Stimulated activated naive B cell treated with anti-CD40 and anti-IgM and Interleukin-4, amounts not matched to agents 10 μg/mL and 1 μg/mL and 100 μg/mL, for 72 hours (primary cell): ENCODE results near the gene PALD1.

Experiments
- ATAC-seq, 2 donors: fragments of 150-1000 bp; cut with Tn5 transposase; replicated peaks; 2 replicates each; pipeline ENCODE4 v1.10.0; 2021; ENCODE audit warnings: moderate library complexity in 1 of 2
- DNase-seq: peaks from one replicate; pipeline ENCODE4 v3.0.0; 2021
- H3K27ac Mint-ChIP-seq: one replicate; pipeline ENCODE4 v1.8.0; 2022; ENCODE audit warnings: mild to moderate bottlenecking, mixed read lengths
- H3K27me3 Mint-ChIP-seq, 2 donors: one replicate each; pipeline ENCODE4 v1.8.0; 2022; ENCODE audit warnings: mixed read lengths in 2 of 2
- H3K36me3 Mint-ChIP-seq, 2 donors: one replicate each; pipeline ENCODE4 v1.8.0; 2022; ENCODE audit warnings: mixed read lengths in 2 of 2, mild to moderate bottlenecking in 1 of 2
- H3K4me1 Mint-ChIP-seq, 2 donors: one replicate each; pipeline ENCODE4 v1.8.0; 2022; ENCODE audit warnings: mixed read lengths in 2 of 2, mild to moderate bottlenecking in 1 of 2
- H3K4me3 Mint-ChIP-seq, 2 donors: one replicate each; pipeline ENCODE4 v1.8.0; 2022; ENCODE audit warnings: mild to moderate bottlenecking in 2 of 2, mixed read lengths in 2 of 2, moderate library complexity in 1 of 2
- H3K9me3 Mint-ChIP-seq, 2 donors: one replicate each; pipeline ENCODE4 v1.8.0; 2022; ENCODE audit warnings: mixed read lengths in 2 of 2, mild to moderate bottlenecking in 1 of 2

Gene PALD1

GRCh38 chr10:70465832-70466231, 12.7 kb upstream of the PALD1 start:
- H3K36me3 Mint-ChIP-seq: no peaks in the 10 kb centered on the region
- H3K27ac Mint-ChIP-seq: no peak overlapping the region
- no peaks in the 10 kb centered on the region for H3K9me3 Mint-ChIP-seq
- peaks cover 5 to 12% of the 10 kb centered on the region in 2 donors for H3K27me3 Mint-ChIP-seq
- H3K4me1 Mint-ChIP-seq: peaks cover 0 to 5% of the 10 kb centered on the region in 2 donors
- ATAC-seq: no peak
- H3K4me3 Mint-ChIP-seq: no peak overlapping the region
- DNase-seq: no peak

GRCh38 chr10:70466951-70467350, 11.6 kb upstream of the PALD1 start:
- H3K9me3 Mint-ChIP-seq: no peaks in the 10 kb centered on the region
- no peak overlapping the region for H3K4me3 Mint-ChIP-seq
- H3K4me1 Mint-ChIP-seq: peaks cover 0 to 5% of the 10 kb centered on the region in 2 donors
- H3K27me3 Mint-ChIP-seq: peaks cover 0 to 6% of the 10 kb centered on the region in 2 donors
- no peak for ATAC-seq
- no peak overlapping the region for H3K27ac Mint-ChIP-seq
- no peaks in the 10 kb centered on the region for H3K36me3 Mint-ChIP-seq
- DNase-seq: no peak

- DNase-seq (no peak), ATAC-seq (no peak)
- Mint-ChIP-seq H3K36me3 (no peaks in the 10 kb centered on the region), H3K27me3 (peaks cover 0 to 6% of the 10 kb centered on the region in 2 donors), H3K9me3 (no peaks in the 10 kb centered on the region), H3K4me1 (peaks cover 16 to 21% of the 10 kb centered on the region in 2 donors), H3K4me3 (no peak overlapping the region), H3K27ac (no peak overlapping the region)
Observed at GRCh38 chr10:70472799-70473454, 5.6 kb upstream of the PALD1 start.

- DNase-seq: no peak
- ATAC-seq: no peak
- no peak overlapping the region for H3K27ac Mint-ChIP-seq
- H3K4me1 Mint-ChIP-seq: peaks cover 21 to 32% of the 10 kb centered on the region in 2 donors
- H3K27me3 Mint-ChIP-seq: no peaks in the 10 kb centered on the region
- H3K36me3 Mint-ChIP-seq: no peaks in the 10 kb centered on the region
- H3K9me3 Mint-ChIP-seq: no peaks in the 10 kb centered on the region
- no peak overlapping the region for H3K4me3 Mint-ChIP-seq
Observed at GRCh38 chr10:70474780-70475179, 3.8 kb upstream of the PALD1 start.

- Mint-ChIP-seq H3K9me3 (no peaks in the 10 kb centered on the region), H3K27me3 (peaks cover 0 to 5% of the 10 kb centered on the region in 2 donors), H3K4me1 (peaks cover 29 to 41% of the 10 kb centered on the region in 2 donors), H3K27ac (no peak overlapping the region), H3K36me3 (peaks cover 0 to 1% of the 10 kb centered on the region in 2 donors), H3K4me3 (no peak overlapping the region)
- ATAC-seq: no peak
- DNase-seq: no peak
Observed at GRCh38 chr10:70475661-70476060, 2.9 kb upstream of the PALD1 start.

GRCh38 chr10:70476249-70477035, 2.1 kb upstream of the PALD1 start:
- Mint-ChIP-seq H3K27ac (peak overlapping the region; percentile 40), H3K4me1 (peaks cover 36 to 48% of the 10 kb centered on the region in 2 donors), H3K27me3 (peaks cover 0 to 7% of the 10 kb centered on the region in 2 donors), H3K9me3 (no peaks in the 10 kb centered on the region), H3K36me3 (peaks cover 0 to 1% of the 10 kb centered on the region in 2 donors), H3K4me3 (no peak overlapping the region)
- ATAC-seq (peak; percentile 21 to 46), DNase-seq (no peak)

- Mint-ChIP-seq H3K4me3 (peak overlapping the region; percentile 85 to 89), H3K36me3 (peaks cover 0 to 1% of the 10 kb centered on the region in 2 donors), H3K9me3 (no peaks in the 10 kb centered on the region), H3K4me1 (peaks cover 41 to 55% of the 10 kb centered on the region in 2 donors), H3K27me3 (peaks cover 0 to 7% of the 10 kb centered on the region in 2 donors), H3K27ac (peak overlapping the region; percentile 87)
- DNase-seq (peak; percentile 46), ATAC-seq (peak; percentile 43 to 48)
Observed at GRCh38 chr10:70477661-70478162, 855 bp upstream of the PALD1 start.

- H3K27ac Mint-ChIP-seq: no peak overlapping the region
- H3K4me1 Mint-ChIP-seq: peaks cover 47 to 55% of the 10 kb centered on the region in 2 donors
Observed at GRCh38 chr10:70479165-70479581, 606 bp downstream of the PALD1 start.

GRCh38 chr10:70479626-70480238, 1.2 kb downstream of the PALD1 start:
- ATAC-seq (no peak), DNase-seq (no peak)
- peaks cover 0 to 7% of the 10 kb centered on the region in 2 donors for H3K27me3 Mint-ChIP-seq
- peak overlapping the region; percentile 56 for H3K27ac Mint-ChIP-seq
- H3K4me1 Mint-ChIP-seq: peaks cover 47 to 55% of the 10 kb centered on the region in 2 donors
- H3K4me3 Mint-ChIP-seq: peak overlapping the region; percentile 71 to 73
- H3K9me3 Mint-ChIP-seq: no peaks in the 10 kb centered on the region
- peaks cover 4% of the 10 kb centered on the region in 2 donors for H3K36me3 Mint-ChIP-seq

More at GRCh38 chr10:70479165-70479581, 606 bp downstream of the PALD1 start:
- H3K36me3 Mint-ChIP-seq: peaks cover 4% of the 10 kb centered on the region in 2 donors
- peak overlapping the region; percentile 71 to 73 for H3K4me3 Mint-ChIP-seq
- H3K9me3 Mint-ChIP-seq: no peaks in the 10 kb centered on the region
- peaks cover 0 to 7% of the 10 kb centered on the region in 2 donors for H3K27me3 Mint-ChIP-seq
- DNase-seq: no peak
- no peak for ATAC-seq

- H3K4me1 Mint-ChIP-seq: peaks cover 47 to 55% of the 10 kb centered on the region in 2 donors
- DNase-seq (no peak), ATAC-seq (peak; percentile 58 to 59)
- H3K9me3 Mint-ChIP-seq: no peaks in the 10 kb centered on the region
- H3K27ac Mint-ChIP-seq: peak overlapping the region; percentile 5
- peaks cover 0 to 7% of the 10 kb centered on the region in 2 donors for H3K27me3 Mint-ChIP-seq
- H3K4me3 Mint-ChIP-seq: peak overlapping the region; percentile 64 to 73
- H3K36me3 Mint-ChIP-seq: peaks cover 4% of the 10 kb centered on the region in 2 donors
Observed at GRCh38 chr10:70480239-70480861, 1.8 kb downstream of the PALD1 start.

GRCh38 chr10:70481105-70481504, 2.5 kb downstream of the PALD1 start:
- H3K4me3 Mint-ChIP-seq: no peak overlapping the region
- H3K9me3 Mint-ChIP-seq: no peaks in the 10 kb centered on the region
- peaks cover 44 to 52% of the 10 kb centered on the region in 2 donors for H3K4me1 Mint-ChIP-seq
- ATAC-seq (no peak), DNase-seq (no peak)
- no peak overlapping the region for H3K27ac Mint-ChIP-seq
- peaks cover 4% of the 10 kb centered on the region in 2 donors for H3K36me3 Mint-ChIP-seq
- H3K27me3 Mint-ChIP-seq: peaks cover 0 to 7% of the 10 kb centered on the region in 2 donors

GRCh38 chr10:70481831-70482530, 3.4 kb downstream of the PALD1 start:
- H3K27ac Mint-ChIP-seq: no peak overlapping the region
- ATAC-seq: no peak
- H3K4me1 Mint-ChIP-seq: peaks cover 39 to 44% of the 10 kb centered on the region in 2 donors

GRCh38 chr10:70482982-70483760, 4.6 kb downstream of the PALD1 start:
- Mint-ChIP-seq H3K27me3 (peaks cover 0 to 7% of the 10 kb centered on the region in 2 donors), H3K36me3 (peaks cover 4% of the 10 kb centered on the region in 2 donors), H3K27ac (peak overlapping the region; percentile 2), H3K4me3 (no peak overlapping the region), H3K9me3 (no peaks in the 10 kb centered on the region), H3K4me1 (peaks cover 32 to 33% of the 10 kb centered on the region in 2 donors)
- DNase-seq: no peak
- ATAC-seq: no peak

More at GRCh38 chr10:70481831-70482530, 3.4 kb downstream of the PALD1 start:
- H3K9me3 Mint-ChIP-seq: no peaks in the 10 kb centered on the region
- no peak overlapping the region for H3K4me3 Mint-ChIP-seq
- H3K36me3 Mint-ChIP-seq: peaks cover 4% of the 10 kb centered on the region in 2 donors
- DNase-seq: no peak
- peaks cover 0 to 7% of the 10 kb centered on the region in 2 donors for H3K27me3 Mint-ChIP-seq
